Mucosa of descending colon (tissue), 3 donors: Measurements from ENCODE around the gene CHPF. TPM values are rescaled to one million over a fixed set of nuclear protein-coding genes. Genes with fewer than 3 reads are reported as not detected.
A peak's percentile ranks its signal among the peaks of the same experiment; 100 is the strongest.

Experiments used
- ATAC-seq: fragments of 200-7000 bp; cut with Tn5 transposase; one replicate; pipeline ENCODE4 v1.9.1; 2020; ENCODE audit warnings: mild to moderate bottlenecking, moderate library complexity
- DNase-seq, 3 donors: peaks; one replicate each; pipeline ENCODE4 v3.0.0-alpha.2; 2020
- H3K36me3 ChIP-seq: fragments of 200-600 bp; one replicate; pipeline ENCODE4 v1.8.0; 2021; ENCODE audit warnings: low read depth, mild to moderate bottlenecking
- H3K4me1 ChIP-seq: fragments of 200-600 bp; one replicate; pipeline ENCODE4 v1.8.0; 2021; ENCODE audit warnings: low read depth, mild to moderate bottlenecking
- H3K4me3 ChIP-seq: fragments of 200-600 bp; one replicate; pipeline ENCODE4 v1.8.0; 2021; ENCODE audit warnings: mild to moderate bottlenecking
- H3K9me3 ChIP-seq: fragments of 200-600 bp; one replicate; pipeline ENCODE4 v1.8.0; 2021; ENCODE audit warnings: mild to moderate bottlenecking
- intact Hi-C, 2 donors: fragments of 100-400 bp; cut with DNase I in 1 of 2; cut with micrococcal nuclease in 1 of 2; formaldehyde crosslinking; loops; one replicate each; pipeline versions ENCODE4 v1.11.0 to v1.11.1; 2022; cut with DNase I, micrococcal nuclease
- total RNA-seq, 3 donors: library from RNA; stranded (reverse); fragmentation: NEBNext Ultra II Directional in 2 of 3; extraction: Animal tissue kit (Norgen Biotek cat#: 25700) in 2 of 3; gene quantifications; one replicate each; pipeline versions ENCODE4 v1.2.1 to v1.2.4, GENCODE V29; 2021 to 2023
- TF ChIP-seq, protein P1 (sequence below): fragments of 200-600 bp; IDR thresholded peaks from one replicate; pipeline ENCODE4 v1.8.0; 2022; ENCODE audit warnings: antibody characterized with exemption, mild to moderate bottlenecking
- donor health status: DM: no; HTN: no; CAD: no; lungs with moderate emphysema.
- donor health status: DM: no; HTN: no; CAD: no.
- donor health status: DM: no; HTN: yes; CAD: no.

Gene CHPF
- total RNA-seq, 3 donors from 2014 or later, result 19.4 to 25.9 (median 20.5) TPM

DNA sequence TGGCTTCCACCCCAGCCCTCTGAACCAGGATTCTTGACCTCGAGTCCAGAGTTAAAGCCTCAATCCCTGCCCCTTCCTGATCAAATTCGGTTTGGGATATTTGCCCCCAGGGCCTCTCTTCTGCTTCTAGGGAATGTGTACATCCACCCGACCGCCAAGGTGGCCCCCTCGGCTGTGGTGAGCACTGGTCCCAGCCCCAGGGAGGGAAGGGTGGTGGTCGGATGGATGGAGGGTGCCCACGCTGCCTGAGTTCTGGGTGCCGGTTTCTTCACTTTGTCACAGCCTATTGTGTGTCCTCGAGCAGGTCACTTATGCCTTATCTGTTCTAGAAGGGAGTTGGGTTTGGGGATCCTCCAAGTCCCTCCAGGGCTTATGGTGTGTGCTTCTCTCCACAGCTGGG, 38.0 kb downstream of the CHPF start:
- intact Hi-C loops, result no loop called here
- ATAC-seq (no peak), DNase-seq (no peak)
- TF ChIP-seq, protein P1, sequence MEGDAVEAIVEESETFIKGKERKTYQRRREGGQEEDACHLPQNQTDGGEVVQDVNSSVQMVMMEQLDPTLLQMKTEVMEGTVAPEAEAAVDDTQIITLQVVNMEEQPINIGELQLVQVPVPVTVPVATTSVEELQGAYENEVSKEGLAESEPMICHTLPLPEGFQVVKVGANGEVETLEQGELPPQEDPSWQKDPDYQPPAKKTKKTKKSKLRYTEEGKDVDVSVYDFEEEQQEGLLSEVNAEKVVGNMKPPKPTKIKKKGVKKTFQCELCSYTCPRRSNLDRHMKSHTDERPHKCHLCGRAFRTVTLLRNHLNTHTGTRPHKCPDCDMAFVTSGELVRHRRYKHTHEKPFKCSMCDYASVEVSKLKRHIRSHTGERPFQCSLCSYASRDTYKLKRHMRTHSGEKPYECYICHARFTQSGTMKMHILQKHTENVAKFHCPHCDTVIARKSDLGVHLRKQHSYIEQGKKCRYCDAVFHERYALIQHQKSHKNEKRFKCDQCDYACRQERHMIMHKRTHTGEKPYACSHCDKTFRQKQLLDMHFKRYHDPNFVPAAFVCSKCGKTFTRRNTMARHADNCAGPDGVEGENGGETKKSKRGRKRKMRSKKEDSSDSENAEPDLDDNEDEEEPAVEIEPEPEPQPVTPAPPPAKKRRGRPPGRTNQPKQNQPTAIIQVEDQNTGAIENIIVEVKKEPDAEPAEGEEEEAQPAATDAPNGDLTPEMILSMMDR, result no peak
- Histone ChIP-seq H3K4me1 (peaks cover 12% of the 10 kb centered on the region), H3K4me3 (no peak overlapping the region), H3K9me3 (no peaks in the 10 kb centered on the region), H3K36me3 (no peaks in the 10 kb centered on the region)

DNA sequence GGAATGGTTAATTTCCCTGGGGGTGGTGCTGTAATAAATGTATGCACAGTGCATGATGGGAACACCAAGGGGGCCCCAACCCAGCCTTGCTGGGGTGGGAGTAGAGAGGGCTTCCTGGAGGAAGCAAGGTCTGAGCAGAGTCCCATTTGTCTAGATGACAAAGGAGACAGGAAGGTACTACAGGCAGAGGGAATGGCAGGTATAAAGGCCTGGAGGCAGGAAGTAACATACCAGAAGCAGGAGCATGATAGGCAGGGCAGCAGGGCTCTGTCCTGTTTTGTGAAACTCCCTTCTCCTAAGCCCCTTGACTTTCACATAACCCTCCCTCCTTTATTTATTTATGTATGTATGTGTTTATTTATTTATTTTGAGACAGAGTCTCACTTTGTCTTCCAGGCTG, 41.0 kb downstream of the CHPF start:
- intact Hi-C loops, result no loop called here
- TF ChIP-seq, protein P1, result no peak

DNA sequence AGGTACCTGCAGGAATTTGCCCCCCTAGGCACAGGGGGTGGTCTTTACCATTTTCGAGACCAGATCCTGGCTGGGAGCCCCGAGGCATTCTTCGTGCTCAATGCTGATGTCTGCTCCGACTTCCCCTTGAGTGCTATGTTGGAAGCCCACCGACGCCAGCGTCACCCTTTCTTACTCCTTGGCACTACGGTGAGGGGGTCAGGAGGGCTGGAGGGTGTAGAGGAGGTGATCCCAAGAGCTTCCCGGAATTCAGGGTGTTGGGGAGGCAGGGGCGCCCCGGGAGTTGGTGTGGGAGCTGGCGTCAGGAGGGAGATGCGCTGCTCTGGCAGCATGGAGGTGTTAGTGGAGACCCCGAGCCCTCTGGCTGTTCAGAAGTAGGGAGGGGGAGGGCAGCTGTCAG, 41.8 kb downstream of the CHPF start:
- intact Hi-C loops, result no loop called here
- Histone ChIP-seq H3K9me3 (no peaks in the 10 kb centered on the region), H3K4me3 (no peak overlapping the region), H3K4me1 (peaks cover 20% of the 10 kb centered on the region), H3K36me3 (no peaks in the 10 kb centered on the region)
- TF ChIP-seq, protein P1, result no peak
- no peak for ATAC-seq
- no peak for DNase-seq

More for the DNA sequence above, 41.0 kb downstream of the CHPF start:
- ATAC-seq, result no peak
- H3K4me3 ChIP-seq, result no peak overlapping the region
- DNase-seq, result no peak
- no peaks in the 10 kb centered on the region for H3K9me3 ChIP-seq
- H3K36me3 ChIP-seq, result no peaks in the 10 kb centered on the region
- H3K4me1 ChIP-seq, result peaks cover 13% of the 10 kb centered on the region

DNA sequence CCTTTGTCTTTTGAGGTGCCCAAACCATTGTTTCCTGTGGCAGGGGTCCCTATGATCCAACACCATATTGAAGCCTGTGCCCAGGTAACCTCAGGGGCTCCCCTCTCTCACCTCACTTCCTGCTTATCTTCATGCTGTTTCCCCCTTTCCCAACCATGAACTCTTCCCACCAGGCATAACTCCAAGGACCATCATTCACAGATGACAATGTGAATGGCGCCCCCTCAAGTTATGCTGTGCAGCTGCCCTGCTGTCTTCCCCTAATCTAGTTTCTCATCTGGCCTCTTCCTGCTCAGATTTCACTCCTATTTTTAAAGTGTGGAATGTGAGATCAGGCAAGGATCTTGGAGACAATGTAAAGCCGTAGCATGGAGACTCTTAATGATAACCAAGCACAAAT, 43.5 kb downstream of the CHPF start:
- Histone ChIP-seq H3K4me3 (no peak overlapping the region), H3K9me3 (no peaks in the 10 kb centered on the region), H3K36me3 (no peaks in the 10 kb centered on the region), H3K4me1 (peaks cover 25% of the 10 kb centered on the region)
- TF ChIP-seq, protein P1, result no peak
- ATAC-seq (no peak), DNase-seq (no peak)
- intact Hi-C loops, result no loop called here

DNA sequence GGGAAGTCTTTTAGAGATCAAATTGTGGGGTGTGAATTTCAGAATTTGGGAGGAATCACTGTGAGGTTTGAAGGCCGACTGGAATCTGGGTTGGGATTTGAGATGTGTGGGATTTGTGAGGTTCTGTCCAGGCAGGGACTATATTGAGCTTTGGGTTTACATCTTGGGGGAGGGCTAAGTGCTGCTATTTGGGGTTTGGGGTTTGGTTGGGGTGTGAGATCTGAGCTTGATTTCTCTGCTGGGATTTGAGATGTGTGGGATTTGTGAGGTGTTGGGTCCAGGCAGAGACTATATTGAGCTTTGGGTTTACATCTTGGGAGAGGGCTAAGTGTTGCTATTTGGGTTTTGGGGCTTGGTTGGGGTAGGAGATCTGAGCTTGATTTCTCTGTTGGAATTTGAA, 44.1 kb downstream of the CHPF start:
- intact Hi-C loops, result no loop called here
- DNase-seq, result no peak
- peaks cover 25% of the 10 kb centered on the region for H3K4me1 ChIP-seq
- ATAC-seq, result no peak
- H3K9me3 ChIP-seq, result no peaks in the 10 kb centered on the region
- H3K36me3 ChIP-seq, result no peaks in the 10 kb centered on the region
- H3K4me3 ChIP-seq, result no peak overlapping the region
- TF ChIP-seq, protein P1, result no peak

DNA sequence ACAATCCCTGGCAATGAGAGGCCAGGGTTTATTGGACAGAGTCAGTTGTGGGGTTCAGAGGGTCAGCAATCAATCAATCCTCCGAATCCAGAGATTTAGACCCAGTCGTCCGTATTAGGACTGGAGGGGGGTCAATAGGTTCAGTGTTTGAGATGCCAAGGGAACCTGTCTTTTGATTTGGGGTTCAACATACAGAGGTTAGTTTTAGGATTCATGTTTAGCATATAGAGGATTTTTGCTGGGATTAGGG, 44.6 kb downstream of the CHPF start:
- Histone ChIP-seq H3K36me3 (no peaks in the 10 kb centered on the region), H3K4me1 (peaks cover 25% of the 10 kb centered on the region), H3K4me3 (peak overlapping the region; percentile 37), H3K9me3 (no peaks in the 10 kb centered on the region)
- TF ChIP-seq, protein P1, result no peak
- ATAC-seq, result no peak
- intact Hi-C loops, result no loop called here
- no peak for DNase-seq
